Fibroblast of upper back skin (primary cell): ENCODE results near the gene BPHL.
A peak's percentile ranks its signal among the peaks of the same experiment; 100 is the strongest.
"Not testable (repeated sequence)": the region's sequence is repeated elsewhere in the genome, so short reads cannot be mapped to it uniquely, and the experiment has no call there.

Experiments
- DNase-seq: peaks from one replicate; pipeline ENCODE4 v3.0.0-alpha.2; 2013

BPHL gene

DNA sequence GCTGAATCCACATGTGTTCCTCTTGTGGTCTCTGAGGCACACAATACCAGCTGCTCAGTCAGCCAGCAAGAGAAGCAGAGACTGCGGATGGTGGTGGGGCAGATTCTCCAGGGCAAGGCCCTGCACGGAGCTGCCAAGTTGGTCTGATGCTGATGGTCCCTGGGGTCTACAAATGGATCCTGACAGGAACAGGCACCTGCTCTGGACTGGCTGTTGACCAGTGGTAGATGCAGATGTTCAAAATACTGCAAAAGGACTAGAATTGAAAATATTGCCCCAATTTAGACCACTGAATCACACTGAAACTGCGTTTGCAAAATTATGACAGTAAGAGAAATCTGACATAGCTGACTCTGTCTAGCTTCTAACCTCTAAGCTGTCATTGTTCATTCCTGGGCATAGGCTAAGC, 68.5 kb downstream of the BPHL start:
- DNase-seq = no peak

GRCh38 chr6:3188262-3188661, 69.8 kb downstream of the BPHL start:
- DNase-seq = no peak

DNA sequence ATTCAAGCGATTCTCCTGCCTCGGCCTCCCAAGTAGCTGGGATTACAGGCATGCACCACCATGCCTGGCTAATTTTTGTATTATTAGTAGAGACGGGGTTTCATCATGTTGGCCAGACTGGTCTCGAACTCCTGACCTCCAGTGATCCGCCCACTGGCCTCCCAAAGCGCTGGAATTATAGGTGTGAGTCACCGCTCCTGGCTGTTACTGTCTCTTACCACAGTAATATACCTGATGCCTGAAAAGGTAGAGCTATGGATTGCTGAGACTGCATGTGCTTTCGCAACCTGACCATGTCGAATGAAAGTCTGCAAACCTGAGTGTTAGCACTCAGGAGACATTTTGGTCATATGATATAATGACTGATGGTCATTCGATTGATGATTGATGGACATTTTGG, 70.7 kb downstream of the BPHL start:
- not testable (repeated sequence) for DNase-seq

- no peak for DNase-seq
Measured at GRCh38 chr6:3190056-3190455, 71.5 kb downstream of the BPHL start.

DNA sequence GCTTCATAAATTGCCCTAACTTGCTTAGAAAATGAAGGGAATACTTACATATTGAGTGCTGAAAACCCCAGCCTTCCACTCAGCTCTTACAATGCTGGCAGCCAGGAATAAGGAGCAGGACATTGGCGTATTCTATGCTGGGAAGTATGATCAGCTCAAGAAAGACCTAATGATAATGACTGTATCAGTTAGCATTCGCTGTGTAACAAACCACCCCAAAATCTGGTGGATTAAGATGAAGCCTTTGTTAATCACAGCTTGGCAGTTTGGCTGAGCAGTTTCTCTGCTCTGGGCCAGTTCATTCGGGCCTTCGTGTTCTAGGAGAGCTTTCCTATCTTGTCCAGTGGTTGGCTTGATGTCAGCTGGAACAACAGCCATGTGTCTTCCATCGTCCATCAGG, 72.3 kb downstream of the BPHL start:
- DNase-seq = no peak

DNA sequence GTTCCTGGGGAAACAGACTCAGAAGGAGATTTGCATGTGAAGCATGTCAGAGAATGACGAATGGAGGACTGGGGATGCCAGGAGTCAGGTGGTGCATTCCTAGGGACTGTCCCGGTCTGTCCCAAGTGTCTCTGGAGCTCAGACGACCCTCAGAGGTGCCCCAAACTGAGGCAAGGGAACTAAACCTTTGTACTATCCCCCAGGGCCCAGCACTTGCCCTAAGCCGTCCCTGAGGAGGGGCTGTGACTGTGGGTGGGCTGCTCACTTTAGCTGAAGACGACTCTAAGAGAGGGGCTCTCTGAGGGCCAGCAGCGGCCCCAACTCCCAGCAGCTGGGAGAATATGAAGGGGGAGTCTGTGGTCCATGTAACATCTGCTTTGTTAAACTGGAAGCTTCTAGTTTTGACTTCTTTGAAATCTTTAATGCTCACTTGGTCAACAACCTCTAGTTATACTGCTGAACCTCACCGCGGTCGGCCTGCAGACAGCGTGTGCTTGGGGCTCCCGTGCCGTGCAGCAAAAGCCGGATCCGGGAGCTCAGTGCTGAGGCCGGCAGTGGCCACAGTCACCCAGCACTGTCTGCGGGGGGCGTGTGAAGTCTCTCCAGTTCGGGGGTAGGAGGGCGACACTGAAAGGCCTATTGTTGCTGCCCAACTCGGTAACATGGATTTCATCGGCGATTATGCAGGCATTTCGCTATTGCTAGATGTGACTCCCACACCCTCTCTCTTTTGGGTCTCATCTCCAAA, 74.8 kb downstream of the BPHL start:
- DNase-seq = no peak

DNA sequence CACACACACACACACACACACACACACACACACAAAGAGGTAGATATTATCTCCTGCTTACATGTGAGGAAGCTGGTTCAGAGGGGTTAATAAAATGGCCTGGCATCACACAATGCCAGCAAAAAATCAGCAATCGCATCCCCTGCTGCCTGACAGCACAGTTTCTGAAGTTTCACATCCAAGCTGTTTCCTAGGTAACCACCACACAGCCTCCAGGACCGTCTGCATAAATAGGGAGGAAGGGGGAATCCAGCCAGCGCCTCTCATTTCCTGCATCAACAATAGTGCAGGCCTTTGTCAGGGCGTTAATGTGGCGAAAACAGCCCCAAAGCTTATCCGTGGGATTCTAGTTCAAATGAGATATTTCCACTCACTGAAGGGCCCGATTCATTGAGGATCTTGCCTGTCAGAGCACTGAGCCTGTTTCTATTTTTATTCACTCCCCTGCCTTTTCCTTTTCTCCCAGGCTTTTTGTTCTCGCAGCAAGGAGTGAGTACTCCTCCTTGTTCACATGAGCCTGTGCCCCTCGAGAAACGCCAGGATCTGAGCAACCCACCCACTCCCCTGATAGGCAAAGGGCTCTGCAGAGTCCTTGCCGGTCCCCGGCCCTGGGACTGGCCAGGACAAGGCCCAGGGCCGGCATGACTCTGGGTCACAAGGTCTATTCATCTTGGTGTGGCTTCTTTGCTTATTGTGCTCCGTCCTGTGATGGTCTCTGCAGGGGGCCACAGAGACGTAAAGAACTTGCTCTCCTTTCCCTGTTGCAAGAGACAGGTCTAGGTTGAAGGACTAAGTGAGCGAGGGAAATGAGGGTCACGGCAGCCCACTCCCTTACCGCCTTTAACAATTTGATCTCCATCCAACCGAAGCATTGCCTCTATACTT, 76.3 kb downstream of the BPHL start:
- peak; percentile 44 for DNase-seq

- no peak for DNase-seq
Measured at GRCh38 chr6:3195420-3195694, 76.8 kb downstream of the BPHL start.

- no peak for DNase-seq
Measured at GRCh38 chr6:3195695-3196497, 77.4 kb downstream of the BPHL start.

- no peak for DNase-seq
Measured at GRCh38 chr6:3196770-3197169, 78.3 kb downstream of the BPHL start.

DNA sequence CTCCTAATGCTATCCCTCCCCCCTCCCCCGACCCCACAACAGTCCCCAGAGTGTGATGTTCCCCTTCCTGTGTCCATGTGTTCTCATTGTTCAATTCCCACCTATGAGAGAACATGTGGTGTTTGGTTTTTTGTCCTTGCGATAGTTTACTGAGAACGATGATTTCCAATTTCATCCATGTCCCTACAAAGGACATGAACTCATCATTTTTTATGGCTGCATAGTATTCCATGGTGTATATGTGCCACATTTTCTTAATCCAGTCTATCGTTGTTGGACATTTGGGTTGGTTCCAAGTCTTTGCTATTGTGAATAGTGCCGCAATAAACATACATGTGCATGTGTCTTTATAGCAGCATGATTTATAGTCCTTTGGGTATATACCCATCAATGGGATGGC, 79.2 kb downstream of the BPHL start:
- DNase-seq = not testable (repeated sequence)

- DNase-seq = no peak
Measured at GRCh38 chr6:3199382-3199781, 80.9 kb downstream of the BPHL start.

- no peak for DNase-seq
Measured at GRCh38 chr6:3200682-3201081, 82.2 kb downstream of the BPHL start.

GRCh38 chr6:3201388-3201787, 82.9 kb downstream of the BPHL start:
- DNase-seq = no peak
